Astrocyte (in vitro differentiated cells and primary cell): ENCODE data around the gene STRN4. TPM values are rescaled to one million over a fixed set of nuclear protein-coding genes. Genes with fewer than 3 reads are reported as not detected.

Experiments
- DNase-seq: peaks from one replicate; pipeline ENCODE4 v3.0.0-alpha.2; 2010; ENCODE audit warnings: low read depth
- FAIRE-seq: peaks from 2 replicates; lab custom pipeline; 2011; peaks lifted over from hg19 to GRCh38; lab: Jason Lieb, UNC
- H2AFZ ChIP-seq: 2 replicates; pipeline ENCODE4 v1.6.0; 2012; ENCODE audit warnings: low read depth, low read length, inconsistent platforms
- H3K27ac ChIP-seq: 2 replicates; pipeline ENCODE4 v1.5.1; 2011; ENCODE audit warnings: low read depth, low read length, inconsistent platforms
- H3K27me3 ChIP-seq: 2 replicates; pipeline ENCODE4 v1.6.0; 2011; ENCODE audit warnings: low read length, inconsistent platforms; ENCODE audit not compliant: insufficient read depth
- H3K36me3 ChIP-seq: 2 replicates; pipeline ENCODE4 v1.5.1; 2011; ENCODE audit warnings: low read length, inconsistent platforms; ENCODE audit not compliant: insufficient read depth
- H3K4me1 ChIP-seq: 2 replicates; pipeline ENCODE4 v1.5.1; 2011; ENCODE audit warnings: low read length, inconsistent platforms; ENCODE audit not compliant: insufficient read depth
- H3K4me2 ChIP-seq: 2 replicates; pipeline ENCODE4 v1.6.0; 2012; ENCODE audit warnings: low read length, inconsistent platforms
- H3K4me3 ChIP-seq: 2 replicates; pipeline ENCODE4 v1.5.1; 2011; ENCODE audit warnings: low read depth, mild to moderate bottlenecking, low read length, inconsistent platforms; ENCODE audit not compliant: insufficient read depth
- H3K79me2 ChIP-seq: 2 replicates; pipeline ENCODE4 v1.6.0; 2012; ENCODE audit warnings: mild to moderate bottlenecking, low read length, inconsistent platforms; ENCODE audit not compliant: insufficient read depth
- H3K9ac ChIP-seq: 2 replicates; pipeline ENCODE4 v1.6.0; 2012; ENCODE audit warnings: mild to moderate bottlenecking, low read length, inconsistent platforms
- H3K9me3 ChIP-seq: 2 replicates; pipeline ENCODE4 v1.5.1; 2012; ENCODE audit warnings: low read depth, mild to moderate bottlenecking, low read length, inconsistent platforms; ENCODE audit not compliant: insufficient read depth
- H4K20me1 ChIP-seq: 2 replicates; pipeline ENCODE4 v1.6.0; 2012; ENCODE audit warnings: low read length, inconsistent platforms; ENCODE audit not compliant: insufficient read depth
- H3K27ac Mint-ChIP-seq: one replicate; pipeline ENCODE4 v1.8.0; 2021; ENCODE audit warnings: mild to moderate bottlenecking, mixed read lengths; ENCODE audit not compliant: unreplicated experiment
- H3K27me3 Mint-ChIP-seq: one replicate; pipeline ENCODE4 v1.8.0; 2021; ENCODE audit warnings: low read depth, mixed read lengths; ENCODE audit not compliant: unreplicated experiment
- H3K36me3 Mint-ChIP-seq: one replicate; pipeline ENCODE4 v1.8.0; 2021; ENCODE audit warnings: low read depth, mixed read lengths; ENCODE audit not compliant: unreplicated experiment
- H3K4me1 Mint-ChIP-seq: one replicate; pipeline ENCODE4 v1.8.0; 2021; ENCODE audit warnings: low read depth, mixed read lengths; ENCODE audit not compliant: unreplicated experiment
- H3K4me3 Mint-ChIP-seq: one replicate; pipeline ENCODE4 v1.8.0; 2021; ENCODE audit warnings: mild to moderate bottlenecking, moderate library complexity, mixed read lengths; ENCODE audit not compliant: unreplicated experiment
- H3K9me3 Mint-ChIP-seq: one replicate; pipeline ENCODE4 v1.8.0; 2021; ENCODE audit warnings: mild to moderate bottlenecking, mixed read lengths; ENCODE audit not compliant: unreplicated experiment
- EZH2 ChIP-seq: IDR thresholded peaks from 2 replicates; pipeline ENCODE4 v1.6.1; 2012; ENCODE audit warnings: mild to moderate bottlenecking, low read length, inconsistent platforms; ENCODE audit not compliant: insufficient read depth
- total RNA-seq: library from RNA; stranded (reverse); gene quantifications from 2 replicates; pipeline ENCODE4 v1.2.1, GENCODE V29; 2021
- TF ChIP-seq, protein P1 (sequence below): IDR thresholded peaks from 2 replicates; pipeline ENCODE4 v1.5.1; 2011; ENCODE audit warnings: low read depth, mild to moderate bottlenecking, inconsistent platforms, low read length, moderate library complexity; ENCODE audit not compliant: insufficient read depth

Gene STRN4
- total RNA-seq, 1 donor from 2014 or later: 80.8 TPM

DNA sequence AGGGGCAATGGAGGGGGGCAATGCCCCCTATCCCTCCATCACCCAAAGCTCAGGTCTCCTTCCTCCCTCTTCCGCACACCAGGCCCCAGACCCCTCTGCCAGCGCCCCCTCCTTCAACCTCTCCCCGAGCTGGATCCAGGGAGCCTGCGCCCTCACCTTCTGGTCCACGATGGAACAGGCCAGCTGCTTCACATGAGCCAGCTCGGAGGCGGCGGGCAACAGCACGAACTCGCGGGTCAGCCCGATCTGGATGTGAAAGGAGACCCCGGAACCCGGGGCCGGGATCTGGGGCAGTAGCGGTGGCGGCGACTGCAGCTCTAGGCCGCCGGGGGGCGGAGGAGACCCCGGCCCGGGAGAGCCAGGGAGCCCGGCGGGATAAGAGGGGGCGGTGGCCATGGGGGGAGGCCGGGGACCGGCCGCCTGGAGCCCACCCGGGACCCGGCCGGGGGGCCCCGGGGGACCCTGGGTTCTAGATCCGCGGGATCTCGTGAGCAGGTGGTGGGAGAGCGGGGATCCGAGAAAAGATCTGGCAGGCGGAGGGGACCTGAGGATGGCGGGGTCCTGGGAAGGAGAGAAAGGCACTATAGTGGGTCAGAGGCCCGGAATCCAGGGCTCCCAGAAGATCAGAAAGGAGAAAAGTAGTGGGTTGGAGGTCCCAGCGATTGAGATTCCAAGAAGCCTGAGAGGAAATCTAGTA lies 30.1 kb downstream of the STRN4 start:
- no peaks in the 10 kb centered on the region for H3K9me3 Mint-ChIP-seq
- TF ChIP-seq, protein P1, sequence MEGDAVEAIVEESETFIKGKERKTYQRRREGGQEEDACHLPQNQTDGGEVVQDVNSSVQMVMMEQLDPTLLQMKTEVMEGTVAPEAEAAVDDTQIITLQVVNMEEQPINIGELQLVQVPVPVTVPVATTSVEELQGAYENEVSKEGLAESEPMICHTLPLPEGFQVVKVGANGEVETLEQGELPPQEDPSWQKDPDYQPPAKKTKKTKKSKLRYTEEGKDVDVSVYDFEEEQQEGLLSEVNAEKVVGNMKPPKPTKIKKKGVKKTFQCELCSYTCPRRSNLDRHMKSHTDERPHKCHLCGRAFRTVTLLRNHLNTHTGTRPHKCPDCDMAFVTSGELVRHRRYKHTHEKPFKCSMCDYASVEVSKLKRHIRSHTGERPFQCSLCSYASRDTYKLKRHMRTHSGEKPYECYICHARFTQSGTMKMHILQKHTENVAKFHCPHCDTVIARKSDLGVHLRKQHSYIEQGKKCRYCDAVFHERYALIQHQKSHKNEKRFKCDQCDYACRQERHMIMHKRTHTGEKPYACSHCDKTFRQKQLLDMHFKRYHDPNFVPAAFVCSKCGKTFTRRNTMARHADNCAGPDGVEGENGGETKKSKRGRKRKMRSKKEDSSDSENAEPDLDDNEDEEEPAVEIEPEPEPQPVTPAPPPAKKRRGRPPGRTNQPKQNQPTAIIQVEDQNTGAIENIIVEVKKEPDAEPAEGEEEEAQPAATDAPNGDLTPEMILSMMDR: no peak
- no peak for TF ChIP-seq EZH2
- peaks cover 7% of the 10 kb centered on the region for H3K4me1 Mint-ChIP-seq
- H3K4me3 Mint-ChIP-seq: peak overlapping the region; percentile 91
- H3K27ac Mint-ChIP-seq: peak overlapping the region; percentile 89
- H3K36me3 Mint-ChIP-seq: peaks cover 6% of the 10 kb centered on the region
- H3K9me3 ChIP-seq: no peaks in the 10 kb centered on the region
- peak overlapping the region; percentile 72 for H3K27ac ChIP-seq
- H3K4me3 ChIP-seq: peak overlapping the region; percentile 77
- FAIRE-seq (no peak), DNase-seq (no peak)
- H3K4me2 ChIP-seq: peak overlapping the region; percentile 100
- H3K27me3 Mint-ChIP-seq: no peaks in the 10 kb centered on the region
- H3K4me1 ChIP-seq: peaks cover 23% of the 10 kb centered on the region
- H3K36me3 ChIP-seq: peaks cover 2% of the 10 kb centered on the region
- H3K79me2 ChIP-seq: peaks cover 31% of the 10 kb centered on the region
- H2AFZ ChIP-seq: no peak overlapping the region
- peaks cover 11% of the 10 kb centered on the region for H4K20me1 ChIP-seq
- H3K9ac ChIP-seq: peak overlapping the region; percentile 91
- no peaks in the 10 kb centered on the region for H3K27me3 ChIP-seq

DNA sequence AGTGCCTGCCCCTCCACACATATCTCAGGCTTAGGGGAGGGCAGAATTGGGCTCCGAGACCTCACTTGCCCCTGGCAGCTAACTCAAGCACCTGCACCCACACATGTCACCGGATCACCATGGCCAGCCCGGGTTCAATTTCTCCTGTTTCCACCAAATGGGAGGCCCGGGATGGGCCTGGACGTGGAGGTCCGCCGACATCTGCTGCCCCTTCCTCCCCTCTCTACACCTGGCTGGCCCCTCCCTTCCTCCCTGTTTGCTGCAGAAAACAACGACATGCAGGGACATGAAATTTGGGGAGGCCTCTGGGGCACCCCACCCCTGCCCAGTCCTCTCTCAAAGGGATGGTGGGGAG lies 30.7 kb downstream of the STRN4 start:
- peak overlapping the region; percentile 72 for H3K27ac ChIP-seq
- no peaks in the 10 kb centered on the region for H3K27me3 ChIP-seq
- no peak overlapping the region for H2AFZ ChIP-seq
- peaks cover 14% of the 10 kb centered on the region for H4K20me1 ChIP-seq
- H3K4me1 Mint-ChIP-seq: peaks cover 7% of the 10 kb centered on the region
- DNase-seq (no peak), FAIRE-seq (no peak)
- H3K9me3 Mint-ChIP-seq: no peaks in the 10 kb centered on the region
- peak overlapping the region; percentile 100 for H3K4me2 ChIP-seq
- H3K36me3 Mint-ChIP-seq: peaks cover 4% of the 10 kb centered on the region
- H3K4me3 ChIP-seq: peak overlapping the region; percentile 77
- peaks cover 31% of the 10 kb centered on the region for H3K79me2 ChIP-seq
- no peaks in the 10 kb centered on the region for H3K27me3 Mint-ChIP-seq
- H3K4me1 ChIP-seq: peaks cover 23% of the 10 kb centered on the region
- TF ChIP-seq EZH2: no peak
- TF ChIP-seq, protein P1: no peak
- H3K36me3 ChIP-seq: peaks cover 2% of the 10 kb centered on the region
- H3K9me3 ChIP-seq: no peaks in the 10 kb centered on the region
- H3K4me3 Mint-ChIP-seq: peak overlapping the region; percentile 91
- H3K27ac Mint-ChIP-seq: peak overlapping the region; percentile 53
- H3K9ac ChIP-seq: peak overlapping the region; percentile 91
